ENCODE results near the gene PRKD2. TPM values are rescaled to one million over a fixed set of nuclear protein-coding genes. Genes with fewer than 3 reads are reported as not detected.

The PRKD2 gene
- total RNA-seq, 1 donor: 9.0 TPM

DNA sequence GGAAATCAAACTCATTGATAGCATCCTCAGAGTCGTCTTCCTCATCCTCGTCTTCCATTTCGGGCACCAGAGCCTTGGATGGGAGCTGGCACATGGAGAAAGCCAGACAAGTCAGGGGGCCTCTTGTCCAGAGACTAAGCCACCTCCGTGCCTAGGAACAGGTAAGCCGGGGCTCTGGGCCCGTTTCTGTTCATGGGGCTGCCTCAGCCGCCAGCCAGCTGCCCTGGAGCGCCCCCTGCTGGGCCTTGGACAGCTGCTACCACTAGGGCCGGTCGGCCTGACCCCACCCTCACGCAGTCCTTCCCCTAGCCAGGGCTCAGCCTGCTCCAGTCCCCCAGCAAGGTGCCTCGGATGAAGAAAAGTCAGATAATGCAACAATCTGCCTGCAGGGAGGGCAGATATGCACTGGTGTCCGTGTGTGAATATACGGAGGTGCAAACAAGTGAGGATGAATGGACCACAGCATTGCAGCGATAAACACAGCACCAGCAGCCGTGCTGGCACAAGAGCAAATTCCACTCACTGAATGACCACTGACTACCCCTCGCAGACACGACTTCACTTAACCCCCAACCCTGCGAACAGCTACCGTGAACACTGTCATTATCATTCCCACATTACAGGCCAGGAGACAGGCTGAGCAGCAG lies 11.9 kb upstream of the PRKD2 start:
- peaks cover 29% of the 10 kb centered on the region for H3K4me1 ChIP-seq (ENCODE audit: insufficient read depth, low read length)
- no peak overlapping the region for H3K4me2 ChIP-seq (ENCODE audit: insufficient read depth, low read length)
- no peak overlapping the region for H2AFZ ChIP-seq (ENCODE audit: low read length)
- no peaks in the 10 kb centered on the region for H3K9me3 ChIP-seq (ENCODE audit: low read depth, low read length)
- TF ChIP-seq, protein P1, sequence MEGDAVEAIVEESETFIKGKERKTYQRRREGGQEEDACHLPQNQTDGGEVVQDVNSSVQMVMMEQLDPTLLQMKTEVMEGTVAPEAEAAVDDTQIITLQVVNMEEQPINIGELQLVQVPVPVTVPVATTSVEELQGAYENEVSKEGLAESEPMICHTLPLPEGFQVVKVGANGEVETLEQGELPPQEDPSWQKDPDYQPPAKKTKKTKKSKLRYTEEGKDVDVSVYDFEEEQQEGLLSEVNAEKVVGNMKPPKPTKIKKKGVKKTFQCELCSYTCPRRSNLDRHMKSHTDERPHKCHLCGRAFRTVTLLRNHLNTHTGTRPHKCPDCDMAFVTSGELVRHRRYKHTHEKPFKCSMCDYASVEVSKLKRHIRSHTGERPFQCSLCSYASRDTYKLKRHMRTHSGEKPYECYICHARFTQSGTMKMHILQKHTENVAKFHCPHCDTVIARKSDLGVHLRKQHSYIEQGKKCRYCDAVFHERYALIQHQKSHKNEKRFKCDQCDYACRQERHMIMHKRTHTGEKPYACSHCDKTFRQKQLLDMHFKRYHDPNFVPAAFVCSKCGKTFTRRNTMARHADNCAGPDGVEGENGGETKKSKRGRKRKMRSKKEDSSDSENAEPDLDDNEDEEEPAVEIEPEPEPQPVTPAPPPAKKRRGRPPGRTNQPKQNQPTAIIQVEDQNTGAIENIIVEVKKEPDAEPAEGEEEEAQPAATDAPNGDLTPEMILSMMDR (IDR thresholded peaks at IDR 0.05; ENCODE audit: extremely low read depth, low read depth, low read length): peak; percentile 89
- H3K36me3 ChIP-seq (ENCODE audit: insufficient read depth, low read length): peaks cover 81% of the 10 kb centered on the region
- H3K27ac ChIP-seq (ENCODE audit: low read depth, low read length): no peak overlapping the region
- H3K4me3 ChIP-seq (ENCODE audit: insufficient read depth, low read length): no peak overlapping the region
- H4K20me1 ChIP-seq (ENCODE audit: insufficient read depth, low read length): peaks cover 75% of the 10 kb centered on the region
- no peaks in the 10 kb centered on the region for H3K27me3 ChIP-seq (ENCODE audit: insufficient read depth, low read length)
- DNase-seq (ENCODE audit: insufficient read length, low spot score, missing footprints): peak; percentile 98
- peaks cover 68% of the 10 kb centered on the region for H3K79me2 ChIP-seq (ENCODE audit: insufficient read depth, low read length)

GRCh38 chr19:46728208-46728607 lies 11.3 kb upstream of the PRKD2 start:
- Histone ChIP-seq H3K4me3 (ENCODE audit: insufficient read depth, low read length) (no peak overlapping the region), H3K27ac (ENCODE audit: low read depth, low read length) (no peak overlapping the region), H2AFZ (ENCODE audit: low read length) (no peak overlapping the region), H3K79me2 (ENCODE audit: insufficient read depth, low read length) (peaks cover 62% of the 10 kb centered on the region), H3K4me1 (ENCODE audit: insufficient read depth, low read length) (peaks cover 23% of the 10 kb centered on the region), H3K27me3 (ENCODE audit: insufficient read depth, low read length) (no peaks in the 10 kb centered on the region), H3K9me3 (ENCODE audit: low read depth, low read length) (no peaks in the 10 kb centered on the region), H3K36me3 (ENCODE audit: insufficient read depth, low read length) (peaks cover 82% of the 10 kb centered on the region), H4K20me1 (ENCODE audit: insufficient read depth, low read length) (peaks cover 71% of the 10 kb centered on the region), H3K4me2 (ENCODE audit: insufficient read depth, low read length) (no peak overlapping the region)
- DNase-seq (ENCODE audit: insufficient read length, low spot score, missing footprints): no peak
- TF ChIP-seq, protein P1 (IDR thresholded peaks at IDR 0.05; ENCODE audit: extremely low read depth, low read depth, low read length): no peak

DNA sequence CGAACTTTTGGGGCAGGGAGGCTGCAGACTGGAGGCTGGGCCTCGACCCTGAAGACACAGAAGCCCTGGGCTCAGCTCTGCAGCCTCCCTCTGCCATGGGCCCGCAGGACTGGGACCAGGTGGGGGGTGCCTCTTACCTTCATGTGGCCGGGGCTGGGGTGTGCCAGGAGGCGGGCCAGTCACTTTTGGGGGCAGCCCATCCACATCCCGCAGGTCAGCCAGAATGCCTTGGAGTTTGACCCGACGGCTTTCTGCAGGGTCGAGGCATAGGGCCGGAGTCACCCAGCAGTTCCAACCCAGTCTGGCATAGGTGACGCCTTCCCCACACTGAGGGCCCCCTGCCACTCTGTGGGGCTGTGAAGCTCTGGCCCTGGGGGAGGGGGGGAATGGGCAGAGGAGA lies 10.8 kb upstream of the PRKD2 start:
- Histone ChIP-seq H3K27me3 (ENCODE audit: insufficient read depth, low read length) (no peaks in the 10 kb centered on the region), H3K79me2 (ENCODE audit: insufficient read depth, low read length) (peaks cover 57% of the 10 kb centered on the region), H3K4me2 (ENCODE audit: insufficient read depth, low read length) (no peak overlapping the region), H3K9me3 (ENCODE audit: low read depth, low read length) (no peaks in the 10 kb centered on the region), H3K36me3 (ENCODE audit: insufficient read depth, low read length) (peaks cover 82% of the 10 kb centered on the region), H3K27ac (ENCODE audit: low read depth, low read length) (no peak overlapping the region), H3K4me1 (ENCODE audit: insufficient read depth, low read length) (peaks cover 18% of the 10 kb centered on the region), H3K4me3 (ENCODE audit: insufficient read depth, low read length) (no peak overlapping the region), H4K20me1 (ENCODE audit: insufficient read depth, low read length) (peaks cover 67% of the 10 kb centered on the region), H2AFZ (ENCODE audit: low read length) (no peak overlapping the region)
- TF ChIP-seq, protein P1 (IDR thresholded peaks at IDR 0.05; ENCODE audit: extremely low read depth, low read depth, low read length): no peak
- DNase-seq (ENCODE audit: insufficient read length, low spot score, missing footprints): no peak

- DNase-seq (ENCODE audit: insufficient read length, low spot score, missing footprints): no peak
- H3K27ac ChIP-seq (ENCODE audit: low read depth, low read length): no peak overlapping the region
- no peak overlapping the region for H2AFZ ChIP-seq (ENCODE audit: low read length)
- H3K27me3 ChIP-seq (ENCODE audit: insufficient read depth, low read length): no peaks in the 10 kb centered on the region
- H4K20me1 ChIP-seq (ENCODE audit: insufficient read depth, low read length): peaks cover 60% of the 10 kb centered on the region
- TF ChIP-seq, protein P1 (IDR thresholded peaks at IDR 0.05; ENCODE audit: extremely low read depth, low read depth, low read length): no peak
- H3K4me2 ChIP-seq (ENCODE audit: insufficient read depth, low read length): no peak overlapping the region
- H3K36me3 ChIP-seq (ENCODE audit: insufficient read depth, low read length): peaks cover 86% of the 10 kb centered on the region
- H3K79me2 ChIP-seq (ENCODE audit: insufficient read depth, low read length): peaks cover 50% of the 10 kb centered on the region
- peaks cover 16% of the 10 kb centered on the region for H3K4me1 ChIP-seq (ENCODE audit: insufficient read depth, low read length)
- no peak overlapping the region for H3K4me3 ChIP-seq (ENCODE audit: insufficient read depth, low read length)
- no peaks in the 10 kb centered on the region for H3K9me3 ChIP-seq (ENCODE audit: low read depth, low read length)
Observed at GRCh38 chr19:46726971-46727501, 10.1 kb upstream of the PRKD2 start.
